GM18519 (cell line): Measurements from ENCODE around the gene ADM5.
"Not testable (repeated sequence)": the region's sequence is repeated elsewhere in the genome, so short reads cannot be mapped to it uniquely, and the experiment has no call there.

Experiments used
- ATAC-seq: cut with Tn5 transposase; IDR thresholded peaks from one replicate; pipeline ENCODE4 v1.9.1; 2021; ENCODE audit warnings: mild to moderate bottlenecking, moderate library complexity; ENCODE audit not compliant: unreplicated experiment, low FRiP score

Gene ADM5

GRCh38 chr19:49696115-49696514, 6.7 kb downstream of the ADM5 start:
- no peak for ATAC-seq

- no peak for ATAC-seq
These were observed 7.5 kb downstream of the ADM5 start for GRCh38 chr19:49696865-49697264.

- ATAC-seq = no peak
These were observed 10.0 kb downstream of the ADM5 start for GRCh38 chr19:49699364-49699763.

- no peak for ATAC-seq
These were observed 11.2 kb downstream of the ADM5 start for GRCh38 chr19:49700563-49700962.

- ATAC-seq = no peak
These were observed 11.9 kb downstream of the ADM5 start for GRCh38 chr19:49701271-49701786.

- ATAC-seq = no peak
These were observed 15.7 kb downstream of the ADM5 start for GRCh38 chr19:49704888-49705642.

- no peak for ATAC-seq
These were observed 16.5 kb downstream of the ADM5 start for GRCh38 chr19:49705919-49706318.

GRCh38 chr19:49710372-49710951, 21.1 kb downstream of the ADM5 start:
- ATAC-seq = no peak

- no peak for ATAC-seq
These were observed 23.0 kb downstream of the ADM5 start for GRCh38 chr19:49712397-49712859.

GRCh38 chr19:49713236-49713845, 23.9 kb downstream of the ADM5 start:
- no peak for ATAC-seq

GRCh38 chr19:49716154-49716553, 26.8 kb downstream of the ADM5 start:
- ATAC-seq = no peak

- ATAC-seq = no peak
These were observed 29.1 kb downstream of the ADM5 start for GRCh38 chr19:49718511-49718910.

- ATAC-seq = no peak
These were observed 29.6 kb downstream of the ADM5 start for GRCh38 chr19:49718991-49719390.

- ATAC-seq = not testable (repeated sequence)
These were observed 30.0 kb downstream of the ADM5 start for GRCh38 chr19:49719420-49719819.

GRCh38 chr19:49727217-49728030, 38.0 kb downstream of the ADM5 start:
- ATAC-seq = no peak

GRCh38 chr19:49730166-49730565, 40.8 kb downstream of the ADM5 start:
- ATAC-seq = no peak

- no peak for ATAC-seq
These were observed 48.9 kb downstream of the ADM5 start for GRCh38 chr19:49738268-49738667.

GRCh38 chr19:49739098-49739497, 49.7 kb downstream of the ADM5 start:
- no peak for ATAC-seq

GRCh38 chr19:49739933-49740332, 50.5 kb downstream of the ADM5 start:
- ATAC-seq = no peak
